Prostate gland (tissue), 2 donors: ENCODE data around the gene MAP3K7. TPM values are rescaled to one million over a fixed set of nuclear protein-coding genes. Genes with fewer than 3 reads are reported as not detected.

Experiments used
- DNase-seq: peaks from one replicate; pipeline ENCODE4 v3.0.0-alpha.2; 2019; ENCODE audit warnings: low spot score
- H3K27ac ChIP-seq, 2 donors: fragments of 200-600 bp; sonication (generic); 2 replicates each; pipeline ENCODE4 v1.5.1; 2017 to 2019
- H3K27me3 ChIP-seq: fragments of 200-600 bp; sonication (generic); replicated peaks from 2 replicates; pipeline ENCODE4 v1.5.1; 2019; ENCODE audit not compliant: insufficient read depth
- H3K36me3 ChIP-seq, 2 donors: fragments of 200-600 bp; sonication (generic); 1 replicate in 1 of 2; 2 replicates in 1 of 2; pipeline versions ENCODE4 v1.5.1 to v1.8.1; 2017 to 2019
- H3K4me1 ChIP-seq: fragments of 200-600 bp; sonication (generic); replicated peaks from 2 replicates; pipeline ENCODE4 v1.5.1; 2019
- H3K4me3 ChIP-seq, 2 donors: fragments of 200-600 bp; sonication (generic); 2 replicates each; pipeline ENCODE4 v1.5.1; 2017 to 2019
- H3K9me3 ChIP-seq: fragments of 200-600 bp; sonication (generic); 2 replicates; pipeline ENCODE4 v1.5.1; 2017
- CTCF ChIP-seq, 4 experiments: fragments of 200-600 bp in 2 of 4; fragments of 450-650 bp in 2 of 4; sonication (generic) in 2 of 4; IDR thresholded peaks; 1 replicate in 3 of 4; 2 replicates in 1 of 4; pipeline ENCODE4 v1.5.1; 2016 to 2019; ENCODE audit warnings: antibody characterized with exemption in 4 of 4, mild to moderate bottlenecking in 2 of 4, moderate library complexity in 2 of 4
- POLR2A ChIP-seq: fragments of 450-650 bp; IDR thresholded peaks from one replicate; pipeline ENCODE4 v1.6.1; 2016; ENCODE audit warnings: antibody characterized with exemption, mild to moderate bottlenecking
- POLR2AphosphoS5 ChIP-seq: sonication (generic); formaldehyde crosslinking; IDR thresholded peaks from one replicate; pipeline ENCODE4 v1.6.1; 2017; ENCODE audit warnings: antibody characterized with exemption
- WGBS: methylation state at CpG from one replicate; pipeline ENCODE4 v1.1.5; 2018; 5-methylcytosine and 5-hydroxymethylcytosine counted together
- intact Hi-C: fragments of 100-400 bp; cut with DNase I; formaldehyde crosslinking; loops from one replicate; pipeline ENCODE4 v1.14.2; 2022
- total RNA-seq, 2 donors: library from RNA; depleted of rRNA; stranded (reverse); fragments of >200 nt; gene quantifications; one replicate each; pipeline ENCODE4 v1.1.0, GENCODE V29; 2016

MAP3K7 gene
- total RNA-seq, 2 donors from 2014 or later = 22.2 to 31.0 TPM

GRCh38 chr6:90537723-90538258 is 49.1 kb downstream of the MAP3K7 start:
- DNase-seq = no peak
- Histone ChIP-seq H3K4me3 (no peak overlapping the region), H3K4me1 (no peaks in the 10 kb centered on the region), H3K9me3 (no peaks in the 10 kb centered on the region), H3K27ac (no peak overlapping the region), H3K36me3 (no peaks in the 10 kb centered on the region), H3K27me3 (no peaks in the 10 kb centered on the region)
- intact Hi-C loops = no loop called here
- TF ChIP-seq CTCF (IDR thresholded peaks at IDR 0.05) (no peak), POLR2A (no peak), POLR2AphosphoS5 (no peak)
- 68% methylated on average over 3 of the region's 3 CpGs for WGBS

- WGBS = 89% methylated on average over 4 of the region's 4 CpGs
- TF ChIP-seq CTCF (IDR thresholded peaks at IDR 0.05) (no peak), POLR2AphosphoS5 (no peak), POLR2A (no peak)
- no peak overlapping the region for H3K27ac ChIP-seq
- intact Hi-C loops = no loop called here
- no peaks in the 10 kb centered on the region for H3K36me3 ChIP-seq
- H3K4me1 ChIP-seq = no peaks in the 10 kb centered on the region
- H3K4me3 ChIP-seq = no peak overlapping the region
- no peaks in the 10 kb centered on the region for H3K9me3 ChIP-seq
- DNase-seq = no peak
- H3K27me3 ChIP-seq = no peaks in the 10 kb centered on the region
Observed at GRCh38 chr6:90537027-90537426, 49.8 kb downstream of the MAP3K7 start.

- Histone ChIP-seq H3K4me3 (no peak overlapping the region), H3K27ac (no peak overlapping the region), H3K27me3 (no peaks in the 10 kb centered on the region), H3K9me3 (no peaks in the 10 kb centered on the region), H3K4me1 (no peaks in the 10 kb centered on the region), H3K36me3 (no peaks in the 10 kb centered on the region)
- intact Hi-C loops = no loop called here
- no peak for DNase-seq
- TF ChIP-seq POLR2AphosphoS5 = no peak
- TF ChIP-seq POLR2A = no peak
- no peak for TF ChIP-seq CTCF (IDR thresholded peaks at IDR 0.05)
- 93% methylated on average over 4 of the region's 4 CpGs for WGBS
Observed at GRCh38 chr6:90536520-90536919, 50.4 kb downstream of the MAP3K7 start.

- H3K27me3 ChIP-seq = no peaks in the 10 kb centered on the region
- H3K36me3 ChIP-seq = no peaks in the 10 kb centered on the region
- H3K4me1 ChIP-seq = no peaks in the 10 kb centered on the region
- no peak overlapping the region for H3K27ac ChIP-seq
- no peaks in the 10 kb centered on the region for H3K9me3 ChIP-seq
- intact Hi-C loops = no loop called here
- no peak for DNase-seq
- no peak overlapping the region for H3K4me3 ChIP-seq
- 77% methylated on average over 3 of the region's 3 CpGs for WGBS
- TF ChIP-seq POLR2A (no peak), CTCF (IDR thresholded peaks at IDR 0.05) (no peak), POLR2AphosphoS5 (no peak)
Observed at GRCh38 chr6:90534337-90535025, 52.4 kb downstream of the MAP3K7 start.
